Testis (tissue), 5 donors: ENCODE results near the gene ELOVL7. TPM values are rescaled to one million over a fixed set of nuclear protein-coding genes. Genes with fewer than 3 reads are reported as not detected.

Experiments
- DNase-seq: peaks from one replicate; pipeline ENCODE4 v3.0.0-alpha.2; 2019
- H3K27ac ChIP-seq, 2 donors: fragments of 200-600 bp; sonication (generic); one replicate each; pipeline ENCODE4 v1.5.1; 2019
- H3K27me3 ChIP-seq: fragments of 200-600 bp; sonication (generic); one replicate; pipeline ENCODE4 v1.5.1; 2019
- H3K36me3 ChIP-seq: fragments of 200-600 bp; sonication (generic); one replicate; pipeline ENCODE4 v1.5.1; 2017; ENCODE audit warnings: low read depth; ENCODE audit errors: missing control alignments
- H3K4me1 ChIP-seq: fragments of 200-600 bp; sonication (generic); one replicate; pipeline ENCODE4 v1.5.1; 2019
- H3K4me3 ChIP-seq, 2 donors: fragments of 200-600 bp; sonication (generic); one replicate each; pipeline ENCODE4 v1.5.1; 2017 to 2019
- H3K9me3 ChIP-seq: fragments of 200-600 bp; sonication (generic); one replicate; pipeline ENCODE4 v1.5.1; 2017
- POLR2A ChIP-seq: fragments of 450-650 bp; IDR thresholded peaks from one replicate; pipeline ENCODE4 v1.6.1; 2017; ENCODE audit warnings: antibody characterized with exemption, mild to moderate bottlenecking, moderate library complexity
- WGBS, 2 donors: methylation state at CpG; one replicate each; pipeline ENCODE4 v1.1.5; 2018; 5-methylcytosine and 5-hydroxymethylcytosine counted together
- intact Hi-C: fragments of 100-400 bp; cut with DNase I; formaldehyde crosslinking; loops from one replicate; pipeline ENCODE4 v1.15.1; 2023; ENCODE audit warnings: low total_unique reads
- long read RNA-seq, 2 donors: transcript quantifications; one replicate each; lab custom pipeline, GENCODE V29; 2026
- polyA plus RNA-seq: library from polyadenylated mRNA; stranded (reverse); fragments of 350-450 nt; fragmentation: Illumina TruSeq; extraction: RNeasy Lipid Tissue Mini Kit (QIAGEN cat#74804); gene quantifications from one replicate; pipeline ENCODE4 v1.2.3, GENCODE V29; 2014; ENCODE audit warnings: low read depth, low replicate concordance; ENCODE audit not compliant: insufficient read depth
- total RNA-seq, 2 donors: library from RNA; depleted of rRNA; stranded (reverse); fragments of >200 nt; gene quantifications; one replicate each; pipeline ENCODE4 v1.2.3, GENCODE V29; 2016
- TF ChIP-seq, protein P1 (sequence below), 3 experiments: fragments of 450-650 bp in 2 of 3; fragments of 200-600 bp in 1 of 3; sonication (generic) in 1 of 3; IDR thresholded peaks; one replicate each; pipeline ENCODE4 v1.5.1; 2016 to 2019; ENCODE audit warnings: antibody characterized with exemption in 3 of 3, mild to moderate bottlenecking in 2 of 3, moderate library complexity in 1 of 3

Gene ELOVL7
- total RNA-seq (1 to 10 TPM; 2.4 to 5.1 TPM), polyA plus RNA-seq (1.8 TPM)
- long read RNA-seq, donor 1 = 0 reads
- long read RNA-seq, donor 2 = 0 reads

DNA sequence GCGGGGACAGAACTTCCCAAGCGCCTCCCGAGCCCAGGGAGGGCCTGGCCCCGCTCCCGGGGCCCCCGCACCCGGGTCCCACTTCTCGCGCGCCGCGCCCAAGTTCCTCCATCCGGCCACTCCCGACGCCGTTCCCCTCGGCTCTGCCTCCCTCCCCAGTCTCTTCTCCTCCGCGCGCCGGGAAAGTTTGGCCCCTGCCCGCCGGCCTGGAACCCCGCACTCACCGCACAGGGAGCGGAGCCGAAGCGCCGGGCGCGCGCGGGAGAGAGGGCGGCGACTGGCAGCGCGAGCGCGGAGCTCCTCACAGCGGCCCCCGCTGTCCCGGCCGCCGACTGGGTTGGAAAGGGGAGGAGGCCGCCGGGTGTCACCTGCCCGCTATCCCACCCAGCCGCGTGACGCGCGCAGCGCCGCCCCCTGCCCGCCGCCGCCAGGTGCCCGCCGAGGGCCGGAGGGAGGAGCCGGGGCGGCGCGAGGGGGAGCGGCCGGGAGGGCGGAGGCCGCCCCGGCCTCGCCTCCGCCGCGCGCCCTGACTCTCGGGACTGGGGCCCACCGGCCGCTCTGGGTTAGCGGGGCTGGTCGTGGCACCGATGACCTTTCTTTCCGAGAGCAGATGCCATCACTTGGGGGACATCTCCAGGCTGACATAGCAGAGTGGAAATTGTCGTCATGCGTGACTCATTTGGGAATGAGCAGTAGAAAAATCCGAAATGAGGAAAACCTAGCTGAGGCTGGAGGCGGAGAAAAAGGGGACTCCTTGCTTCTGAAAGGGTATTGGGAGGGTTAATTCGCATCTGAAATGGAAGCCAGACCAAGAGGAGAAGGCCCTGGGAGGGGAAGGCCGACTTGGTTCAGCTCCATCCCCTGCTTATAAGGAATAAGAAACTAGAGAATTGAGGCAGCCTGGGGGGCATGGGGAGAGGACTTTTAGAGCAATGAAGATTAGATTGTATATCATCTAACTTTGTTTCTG, at the start of gene ELOVL7:
TSS of gene ELOVL7 (minus strand) at position 334 of the 970 bp plus-strand sequence. CDS start 56,872 bp downstream, outside the sequence.
- Histone ChIP-seq H3K36me3 (no peaks in the 10 kb centered on the region), H3K27ac (peak within 1 kb of the TSS in 1 of 2 donors; percentile 57), H3K4me1 (no peaks in the 10 kb centered on the region), H3K4me3 (peak within 1 kb of the TSS; percentile 53 to 68), H3K27me3 (no peaks in the 10 kb centered on the region), H3K9me3 (no peaks in the 10 kb centered on the region)
- DNase-seq = peak; percentile 64
- 2 to 4% methylated on average over 21 to 61 of the region's 87 CpGs for WGBS, 2 donors
- intact Hi-C loops = no loop called here
- TF ChIP-seq, protein P1, sequence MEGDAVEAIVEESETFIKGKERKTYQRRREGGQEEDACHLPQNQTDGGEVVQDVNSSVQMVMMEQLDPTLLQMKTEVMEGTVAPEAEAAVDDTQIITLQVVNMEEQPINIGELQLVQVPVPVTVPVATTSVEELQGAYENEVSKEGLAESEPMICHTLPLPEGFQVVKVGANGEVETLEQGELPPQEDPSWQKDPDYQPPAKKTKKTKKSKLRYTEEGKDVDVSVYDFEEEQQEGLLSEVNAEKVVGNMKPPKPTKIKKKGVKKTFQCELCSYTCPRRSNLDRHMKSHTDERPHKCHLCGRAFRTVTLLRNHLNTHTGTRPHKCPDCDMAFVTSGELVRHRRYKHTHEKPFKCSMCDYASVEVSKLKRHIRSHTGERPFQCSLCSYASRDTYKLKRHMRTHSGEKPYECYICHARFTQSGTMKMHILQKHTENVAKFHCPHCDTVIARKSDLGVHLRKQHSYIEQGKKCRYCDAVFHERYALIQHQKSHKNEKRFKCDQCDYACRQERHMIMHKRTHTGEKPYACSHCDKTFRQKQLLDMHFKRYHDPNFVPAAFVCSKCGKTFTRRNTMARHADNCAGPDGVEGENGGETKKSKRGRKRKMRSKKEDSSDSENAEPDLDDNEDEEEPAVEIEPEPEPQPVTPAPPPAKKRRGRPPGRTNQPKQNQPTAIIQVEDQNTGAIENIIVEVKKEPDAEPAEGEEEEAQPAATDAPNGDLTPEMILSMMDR (IDR thresholded peaks at IDR 0.05) = no peak
- TF ChIP-seq POLR2A = no peak

DNA sequence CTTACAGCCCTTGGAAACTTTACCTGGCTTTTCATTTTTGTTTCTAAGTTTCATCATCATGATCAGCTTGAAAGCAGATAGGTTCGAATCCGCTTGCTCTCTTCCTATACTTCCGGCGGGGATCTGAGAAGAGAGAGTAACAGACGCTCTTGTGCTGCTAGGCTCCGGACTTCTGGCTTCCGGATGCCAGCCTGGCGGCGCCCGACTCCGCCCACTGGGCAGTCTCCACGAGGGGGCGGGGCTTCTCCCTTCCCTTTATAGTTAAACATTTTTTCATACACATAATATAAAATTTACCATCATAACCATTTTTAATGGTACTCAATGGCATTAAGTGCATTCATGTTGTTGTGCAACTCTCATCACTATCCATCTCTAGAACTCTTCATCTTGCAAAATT, 49.5 kb upstream of the ELOVL7 start:
- TF ChIP-seq, protein P1 (IDR thresholded peaks at IDR 0.05) = no peak
- TF ChIP-seq POLR2A = no peak
- no peak for DNase-seq
- WGBS, 2 donors = 61 to 81% methylated on average over 13 of the region's 13 CpGs
- Histone ChIP-seq H3K4me1 (no peaks in the 10 kb centered on the region), H3K36me3 (no peaks in the 10 kb centered on the region), H3K4me3 (no peak overlapping the region), H3K27ac (no peak overlapping the region), H3K27me3 (no peaks in the 10 kb centered on the region), H3K9me3 (no peaks in the 10 kb centered on the region)
- intact Hi-C loops = no loop called here

DNA sequence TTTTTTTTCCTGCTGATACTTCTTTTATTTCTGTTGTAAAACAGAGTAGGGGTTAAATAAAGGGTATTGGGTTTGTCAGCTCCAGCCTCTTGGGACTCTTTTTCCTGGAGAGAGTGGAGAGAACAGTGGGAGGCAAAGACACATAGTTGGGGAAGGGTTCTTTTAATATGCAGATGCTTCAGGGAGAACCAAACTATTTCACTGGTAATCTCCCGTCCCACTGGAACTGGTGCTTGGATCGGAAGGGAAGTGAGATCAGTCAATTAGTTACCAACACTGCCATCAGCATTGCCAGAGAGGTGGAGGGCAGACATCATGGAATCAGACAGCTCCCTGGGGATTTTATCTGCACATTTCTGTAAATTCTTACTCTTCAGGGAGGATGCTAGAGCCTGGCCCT, 47.6 kb upstream of the ELOVL7 start:
- H3K27me3 ChIP-seq = no peaks in the 10 kb centered on the region
- no peaks in the 10 kb centered on the region for H3K36me3 ChIP-seq
- H3K4me3 ChIP-seq = no peak overlapping the region
- no peak for DNase-seq
- no peak overlapping the region for H3K27ac ChIP-seq
- 83 to 91% methylated on average over 2 of the region's 2 CpGs for WGBS, 2 donors
- no peaks in the 10 kb centered on the region for H3K9me3 ChIP-seq
- TF ChIP-seq, protein P1 (IDR thresholded peaks at IDR 0.05) = no peak
- no peak for TF ChIP-seq POLR2A
- no peaks in the 10 kb centered on the region for H3K4me1 ChIP-seq
- intact Hi-C loops = no loop called here

DNA sequence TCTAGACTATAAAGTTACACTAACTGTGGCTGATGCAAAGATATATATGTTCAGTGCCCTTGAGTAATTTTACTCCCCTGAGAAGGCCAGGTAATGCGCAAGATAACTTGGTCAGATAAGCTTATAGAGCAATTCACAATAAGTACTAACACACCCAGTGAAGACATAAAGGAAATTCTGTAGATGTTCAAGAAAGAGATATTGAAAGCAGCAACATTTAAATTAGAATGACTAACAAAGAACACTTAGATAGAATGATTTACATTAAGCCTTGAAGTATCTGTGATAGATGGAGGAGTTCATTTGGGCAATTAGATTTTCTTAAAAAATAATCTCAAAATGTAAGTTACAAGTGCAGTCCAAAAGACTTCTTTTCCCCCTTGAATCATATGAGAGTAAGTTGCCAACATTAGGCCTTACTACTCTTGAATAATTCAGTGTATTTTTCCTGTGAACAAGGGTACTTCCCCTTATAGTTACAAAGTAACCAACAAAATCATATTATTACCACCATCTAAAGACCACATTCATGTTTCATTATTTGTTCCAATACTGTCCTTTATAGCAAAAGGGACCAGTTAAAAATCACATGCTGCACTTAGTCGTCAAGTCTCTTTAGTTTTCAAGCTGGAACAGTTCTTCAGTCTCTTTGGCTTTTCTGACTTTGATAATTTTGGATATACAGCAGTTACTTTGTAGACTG, 44.4 kb upstream of the ELOVL7 start:
- no peak for DNase-seq
- TF ChIP-seq, protein P1 (IDR thresholded peaks at IDR 0.05) = no peak
- no peak for TF ChIP-seq POLR2A

More for the DNA sequence above, 44.4 kb upstream of the ELOVL7 start:
- Histone ChIP-seq H3K4me3 (no peak overlapping the region), H3K27ac (no peak overlapping the region), H3K9me3 (no peaks in the 10 kb centered on the region), H3K36me3 (no peaks in the 10 kb centered on the region), H3K4me1 (no peaks in the 10 kb centered on the region), H3K27me3 (no peaks in the 10 kb centered on the region)
- intact Hi-C loops = no loop called here
- 83 to 87% methylated on average over 2 of the region's 2 CpGs for WGBS, 2 donors
